ENCODE results near the gene GSTP1. TPM values are rescaled to one million over a fixed set of nuclear protein-coding genes. Genes with fewer than 3 reads are reported as not detected.
"Not testable (repeated sequence)": the region's sequence is repeated elsewhere in the genome, so short reads cannot be mapped to it uniquely, and the experiment has no call there.

The GSTP1 gene
- 30.9 TPM for total RNA-seq

- peak; percentile 74 for ATAC-seq
- peak; percentile 71 for DNase-seq (ENCODE audit: low spot score)
Measured at GRCh38 chr11:67583247-67584204, at the start of gene GSTP1. Gene GSTP1 (plus strand): TSS chr11:67583812. CDS start chr11:67583844, 32 bp downstream.

- DNase-seq (ENCODE audit: low spot score) = no peak
- ATAC-seq = no peak
Measured at GRCh38 chr11:67534070-67534679, 49.4 kb upstream of the GSTP1 start.

GRCh38 chr11:67535561-67535960, 48.1 kb upstream of the GSTP1 start:
- DNase-seq (ENCODE audit: low spot score) = no peak
- no peak for ATAC-seq

GRCh38 chr11:67538306-67538705, 45.3 kb upstream of the GSTP1 start:
- ATAC-seq (no peak), DNase-seq (ENCODE audit: low spot score) (no peak)

GRCh38 chr11:67538823-67539505, 44.6 kb upstream of the GSTP1 start:
- peak; percentile 44 for ATAC-seq
- DNase-seq (ENCODE audit: low spot score) = no peak

GRCh38 chr11:67539550-67539949, 44.1 kb upstream of the GSTP1 start:
- no peak for ATAC-seq

GRCh38 chr11:67541198-67541597, 42.4 kb upstream of the GSTP1 start:
- ATAC-seq (no peak), DNase-seq (ENCODE audit: low spot score) (no peak)

More at GRCh38 chr11:67539550-67539949, 44.1 kb upstream of the GSTP1 start:
- no peak for DNase-seq (ENCODE audit: low spot score)

GRCh38 chr11:67542169-67542568, 41.4 kb upstream of the GSTP1 start:
- no peak for ATAC-seq
- no peak for DNase-seq (ENCODE audit: low spot score)

GRCh38 chr11:67542971-67543370, 40.6 kb upstream of the GSTP1 start:
- DNase-seq (ENCODE audit: low spot score) = no peak
- no peak for ATAC-seq

- DNase-seq (ENCODE audit: low spot score) (no peak), ATAC-seq (no peak)
Measured at GRCh38 chr11:67543585-67543984, 40.0 kb upstream of the GSTP1 start.

- peak; percentile 1 for ATAC-seq
Measured at GRCh38 chr11:67544616-67545242, 38.9 kb upstream of the GSTP1 start.

GRCh38 chr11:67545280-67545679, 38.3 kb upstream of the GSTP1 start:
- ATAC-seq (peak; percentile 74), DNase-seq (ENCODE audit: low spot score) (peak; percentile 80)

More at GRCh38 chr11:67544616-67545242, 38.9 kb upstream of the GSTP1 start:
- no peak for DNase-seq (ENCODE audit: low spot score)

GRCh38 chr11:67548112-67548511, 35.5 kb upstream of the GSTP1 start:
- DNase-seq (ENCODE audit: low spot score) (peak; percentile 66), ATAC-seq (peak; percentile 8)

GRCh38 chr11:67548555-67549110, 35.0 kb upstream of the GSTP1 start:
- peak; percentile 78 for ATAC-seq

GRCh38 chr11:67551127-67551526, 32.5 kb upstream of the GSTP1 start:
- no peak for DNase-seq (ENCODE audit: low spot score)
- ATAC-seq = no peak

More at GRCh38 chr11:67548555-67549110, 35.0 kb upstream of the GSTP1 start:
- DNase-seq (ENCODE audit: low spot score) = peak; percentile 83

GRCh38 chr11:67551697-67552096, 31.9 kb upstream of the GSTP1 start:
- not testable (repeated sequence) for DNase-seq (ENCODE audit: low spot score); ATAC-seq

GRCh38 chr11:67556244-67556643, 27.4 kb upstream of the GSTP1 start:
- ATAC-seq (no peak), DNase-seq (ENCODE audit: low spot score) (no peak)

GRCh38 chr11:67558084-67558772, 25.4 kb upstream of the GSTP1 start:
- ATAC-seq = peak; percentile 59
- no peak for DNase-seq (ENCODE audit: low spot score)

GRCh38 chr11:67561971-67562619, 21.5 kb upstream of the GSTP1 start:
- no peak for DNase-seq (ENCODE audit: low spot score)
- ATAC-seq = no peak
